Retinal pigment epithelial cell (primary cell): ENCODE results near the gene PAN3.

Experiments
- DNase-seq: peaks from one replicate; pipeline ENCODE4 v3.0.0-alpha.2; 2010; ENCODE audit warnings: low read depth
- H3K4me3 ChIP-seq: 2 replicates; pipeline ENCODE4 v1.5.1; 2011; ENCODE audit warnings: mild to moderate bottlenecking, low read length, control low read depth, moderate library complexity
- TF ChIP-seq, protein P1 (sequence below): conservative IDR thresholded peaks from 2 replicates; pipeline ENCODE4 v1.5.1; 2011; ENCODE audit warnings: low read depth, low read length, control low read depth, inconsistent platforms

The PAN3 gene

DNA sequence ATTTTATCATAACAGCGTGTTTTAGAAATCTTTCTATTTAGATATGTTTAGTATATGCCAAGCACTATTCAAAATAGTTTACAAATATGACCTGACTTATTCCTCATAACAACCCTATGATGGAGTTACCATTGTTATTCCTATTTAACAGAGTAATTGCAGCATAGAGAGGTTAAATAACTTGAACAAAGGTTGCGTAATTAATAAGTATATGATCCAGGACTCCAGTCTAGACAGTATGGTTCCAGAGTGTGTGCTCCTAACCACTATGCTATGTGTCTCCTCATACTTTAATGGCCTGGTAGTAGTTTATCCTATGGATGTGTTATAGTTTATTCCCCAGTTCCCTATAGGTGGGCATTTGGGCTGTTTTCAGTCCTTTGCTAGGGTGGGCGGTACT lies 145.3 kb downstream of the PAN3 start:
- H3K4me3 ChIP-seq, result no peak overlapping the region
- no peak for DNase-seq
- TF ChIP-seq, protein P1, sequence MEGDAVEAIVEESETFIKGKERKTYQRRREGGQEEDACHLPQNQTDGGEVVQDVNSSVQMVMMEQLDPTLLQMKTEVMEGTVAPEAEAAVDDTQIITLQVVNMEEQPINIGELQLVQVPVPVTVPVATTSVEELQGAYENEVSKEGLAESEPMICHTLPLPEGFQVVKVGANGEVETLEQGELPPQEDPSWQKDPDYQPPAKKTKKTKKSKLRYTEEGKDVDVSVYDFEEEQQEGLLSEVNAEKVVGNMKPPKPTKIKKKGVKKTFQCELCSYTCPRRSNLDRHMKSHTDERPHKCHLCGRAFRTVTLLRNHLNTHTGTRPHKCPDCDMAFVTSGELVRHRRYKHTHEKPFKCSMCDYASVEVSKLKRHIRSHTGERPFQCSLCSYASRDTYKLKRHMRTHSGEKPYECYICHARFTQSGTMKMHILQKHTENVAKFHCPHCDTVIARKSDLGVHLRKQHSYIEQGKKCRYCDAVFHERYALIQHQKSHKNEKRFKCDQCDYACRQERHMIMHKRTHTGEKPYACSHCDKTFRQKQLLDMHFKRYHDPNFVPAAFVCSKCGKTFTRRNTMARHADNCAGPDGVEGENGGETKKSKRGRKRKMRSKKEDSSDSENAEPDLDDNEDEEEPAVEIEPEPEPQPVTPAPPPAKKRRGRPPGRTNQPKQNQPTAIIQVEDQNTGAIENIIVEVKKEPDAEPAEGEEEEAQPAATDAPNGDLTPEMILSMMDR, result no peak

GRCh38 chr13:28286263-28286662 lies 147.9 kb downstream of the PAN3 start:
- TF ChIP-seq, protein P1, result no peak
- no peak for DNase-seq
- H3K4me3 ChIP-seq, result no peak overlapping the region

DNA sequence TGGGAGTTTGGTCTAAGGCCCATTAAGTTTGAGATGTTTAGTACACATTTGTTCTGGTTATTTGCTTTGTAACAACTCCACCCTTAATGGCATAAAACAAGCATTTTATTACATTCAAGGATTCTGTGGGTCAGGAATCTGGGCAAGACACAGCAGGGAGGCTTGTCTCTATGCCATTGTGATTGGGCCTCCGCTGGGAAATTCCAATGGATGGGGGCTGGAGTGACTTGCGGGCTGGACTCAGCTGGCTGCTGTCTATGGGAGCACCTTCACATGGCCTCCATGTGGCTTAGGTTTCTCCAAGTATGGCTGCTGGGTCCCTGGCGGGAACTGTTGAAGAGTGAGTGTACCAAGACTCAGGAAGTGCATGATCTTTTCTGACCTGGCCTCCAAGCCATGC lies 159.0 kb downstream of the PAN3 start:
- no peak for DNase-seq
- TF ChIP-seq, protein P1, result no peak
- H3K4me3 ChIP-seq, result no peak overlapping the region

DNA sequence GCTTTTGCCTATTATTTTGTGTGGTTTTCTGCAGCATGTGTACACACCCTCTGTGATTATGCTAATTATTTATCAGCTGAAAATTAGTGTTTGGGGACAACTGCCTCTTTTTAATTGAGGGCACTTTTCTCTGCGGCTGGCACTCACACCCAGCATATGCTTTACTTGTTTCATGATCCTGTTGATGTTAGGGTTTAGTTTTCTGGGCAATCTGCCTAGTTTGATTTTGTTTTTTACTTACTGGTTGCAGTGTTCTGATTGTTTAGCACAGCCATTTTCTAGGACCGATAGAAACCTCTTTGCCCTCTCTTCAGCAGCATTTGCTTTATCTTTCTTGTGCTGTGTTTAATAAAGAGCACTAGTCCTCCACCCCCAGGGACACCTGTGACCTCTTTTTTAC lies 161.6 kb downstream of the PAN3 start:
- TF ChIP-seq, protein P1, result no peak
- peak; percentile 26 for DNase-seq
- H3K4me3 ChIP-seq, result no peak overlapping the region

DNA sequence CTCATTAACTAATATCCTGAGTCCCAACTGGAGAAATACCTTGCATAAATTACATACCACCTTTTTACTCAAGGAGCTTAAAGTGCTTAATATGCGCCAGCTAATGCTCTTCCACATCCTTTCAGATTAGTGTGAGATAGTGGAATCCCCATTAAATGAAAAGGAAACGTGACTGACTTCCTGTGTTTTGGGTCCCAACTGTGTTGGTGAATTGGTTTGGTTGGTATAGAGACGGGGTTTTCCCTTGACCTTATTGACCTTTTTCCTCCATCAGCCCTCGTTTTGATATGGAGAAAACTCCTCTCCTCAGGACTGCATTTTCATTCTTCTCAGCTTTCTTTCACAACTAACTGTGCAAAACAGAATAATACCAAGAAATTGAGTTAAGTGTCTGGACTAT lies 163.5 kb downstream of the PAN3 start:
- H3K4me3 ChIP-seq, result no peak overlapping the region
- no peak for DNase-seq
- TF ChIP-seq, protein P1, result no peak

DNA sequence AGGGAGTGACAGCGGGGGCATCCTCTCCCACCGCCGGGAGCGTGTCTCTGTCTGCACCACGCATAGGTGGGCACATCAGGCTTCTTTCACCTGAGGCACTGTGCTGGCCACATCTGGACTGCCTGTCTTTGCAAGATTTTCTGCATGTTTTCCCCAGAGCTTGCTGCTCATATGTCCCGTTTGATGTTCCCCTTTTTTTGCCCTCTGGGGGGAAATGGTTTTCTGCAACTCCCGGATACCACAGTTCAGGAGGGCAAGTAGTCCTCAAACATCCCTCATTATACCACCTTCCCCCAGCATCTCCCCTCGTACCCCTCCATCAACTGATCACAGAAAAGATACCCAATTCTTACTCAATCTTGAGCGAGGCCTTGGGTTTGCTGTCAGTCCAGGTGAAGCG lies 168.0 kb downstream of the PAN3 start:
- no peak for DNase-seq
- TF ChIP-seq, protein P1, result no peak
- H3K4me3 ChIP-seq, result no peak overlapping the region

DNA sequence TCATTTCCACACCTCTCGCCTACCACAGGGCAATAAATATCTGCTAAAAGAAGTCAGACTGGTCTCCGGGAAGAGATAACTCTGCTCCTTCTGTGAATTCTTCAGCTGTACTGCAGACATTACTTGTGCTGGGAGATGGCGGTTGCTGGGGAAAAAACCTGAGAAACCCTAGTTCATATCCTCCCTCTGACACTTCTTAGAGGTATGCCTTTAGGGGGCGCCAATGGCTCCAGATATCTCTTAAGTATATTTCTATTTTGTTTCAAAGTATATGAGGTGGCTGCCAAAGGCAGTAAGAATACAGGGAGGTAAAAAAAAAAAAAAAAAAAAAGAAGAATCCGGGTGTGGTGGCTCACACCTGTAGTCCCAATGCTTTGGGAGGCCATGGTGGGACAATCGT lies 175.2 kb downstream of the PAN3 start:
- DNase-seq, result no peak
- TF ChIP-seq, protein P1, result peak; percentile 40
- H3K4me3 ChIP-seq, result no peak overlapping the region
